Immature natural killer cell (primary cell): ENCODE results near the gene PSMD6. TPM values are rescaled to one million over a fixed set of nuclear protein-coding genes. Genes with fewer than 3 reads are reported as not detected.

ENCODE experiments used
- DNase-seq, 3 donors: peaks; one replicate each; pipeline ENCODE4 v3.0.0; 2022; ENCODE audit warnings: mixed read lengths in 1 of 3
- H3K27ac Mint-ChIP-seq, 6 donors: one replicate each; pipeline ENCODE4 v1.8.0; 2020; ENCODE audit warnings: mixed read lengths in 6 of 6, mild to moderate bottlenecking in 5 of 6, inconsistent platforms in 4 of 6, moderate library complexity in 3 of 6
- H3K27me3 Mint-ChIP-seq, 3 donors: one replicate each; pipeline ENCODE4 v1.8.0; 2020 to 2021; ENCODE audit warnings: low read depth in 3 of 3, mild to moderate bottlenecking in 3 of 3, mixed read lengths in 3 of 3, moderate library complexity in 3 of 3, inconsistent platforms in 1 of 3
- H3K36me3 Mint-ChIP-seq, 3 donors: one replicate each; pipeline ENCODE4 v1.8.0; 2020; ENCODE audit warnings: mixed read lengths in 3 of 3, inconsistent platforms in 2 of 3, mild to moderate bottlenecking in 2 of 3
- H3K4me1 Mint-ChIP-seq, 2 donors: one replicate each; pipeline ENCODE4 v1.8.0; 2020; ENCODE audit warnings: inconsistent platforms in 2 of 2, mild to moderate bottlenecking in 2 of 2, mixed read lengths in 2 of 2, moderate library complexity in 1 of 2
- H3K4me3 Mint-ChIP-seq, 5 donors: one replicate each; pipeline ENCODE4 v1.8.0; 2020; ENCODE audit warnings: mild to moderate bottlenecking in 5 of 5, mixed read lengths in 5 of 5, inconsistent platforms in 3 of 5, moderate library complexity in 3 of 5
- H3K9me3 Mint-ChIP-seq, 6 donors: one replicate each; pipeline ENCODE4 v1.8.0; 2020; ENCODE audit warnings: mild to moderate bottlenecking in 6 of 6, mixed read lengths in 6 of 6, inconsistent platforms in 4 of 6, moderate library complexity in 3 of 6
- polyA plus RNA-seq, 3 donors: library from polyadenylated mRNA; unstranded; fragments of 300-500 nt; fragmentation: Illumina TruSeq; gene quantifications; one replicate each; pipeline ENCODE4 v1.2.3, GENCODE V29; 2021

Gene PSMD6
- polyA plus RNA-seq, 3 donors from 2014 or later = 92.3 to 161 (median 124) TPM

- Mint-ChIP-seq H3K27ac (peak overlapping the region in 3 of 6 donors; percentile 5 to 23 (median 7)), H3K36me3 (peaks cover 15 to 55% (median 41%) of the 10 kb centered on the region in 3 donors), H3K4me3 (no peak overlapping the region), H3K27me3 (peaks cover 0 to 3% (median 1%) of the 10 kb centered on the region in 3 donors), H3K4me1 (peaks cover 12 to 37% of the 10 kb centered on the region in 2 donors), H3K9me3 (no peaks in the 10 kb centered on the region)
- no peak for DNase-seq
These were observed 11.6 kb downstream of the PSMD6 start for GRCh38 chr3:64011685-64012084.

GRCh38 chr3:64010199-64010598 lies 13.1 kb downstream of the PSMD6 start:
- Mint-ChIP-seq H3K36me3 (peaks cover 15 to 52% (median 41%) of the 10 kb centered on the region in 3 donors), H3K4me1 (peaks cover 12 to 28% of the 10 kb centered on the region in 2 donors), H3K27ac (no peak overlapping the region), H3K9me3 (no peaks in the 10 kb centered on the region), H3K4me3 (no peak overlapping the region), H3K27me3 (peaks cover 0 to 3% (median 0%) of the 10 kb centered on the region in 3 donors)
- no peak for DNase-seq

GRCh38 chr3:64009528-64009927 lies 13.8 kb downstream of the PSMD6 start:
- H3K9me3 Mint-ChIP-seq = no peaks in the 10 kb centered on the region
- peaks cover 9 to 22% of the 10 kb centered on the region in 2 donors for H3K4me1 Mint-ChIP-seq
- H3K4me3 Mint-ChIP-seq = no peak overlapping the region
- peak overlapping the region in 3 of 6 donors; percentile 1 to 46 (median 3) for H3K27ac Mint-ChIP-seq
- DNase-seq = no peak
- H3K27me3 Mint-ChIP-seq = peaks cover 0 to 3% (median 0%) of the 10 kb centered on the region in 3 donors
- H3K36me3 Mint-ChIP-seq = peaks cover 15 to 50% (median 37%) of the 10 kb centered on the region in 3 donors

- Mint-ChIP-seq H3K27ac (peak overlapping the region in 3 of 6 donors; percentile 20 to 51 (median 41)), H3K4me3 (no peak overlapping the region), H3K27me3 (peaks cover 0 to 3% (median 0%) of the 10 kb centered on the region in 3 donors), H3K36me3 (peaks cover 15 to 42% (median 29%) of the 10 kb centered on the region in 3 donors), H3K9me3 (no peaks in the 10 kb centered on the region), H3K4me1 (peaks cover 7 to 14% of the 10 kb centered on the region in 2 donors)
- no peak for DNase-seq
These were observed 14.6 kb downstream of the PSMD6 start for GRCh38 chr3:64008487-64009351.

- no peak overlapping the region for H3K4me3 Mint-ChIP-seq
- peak overlapping the region in 1 of 6 donors; percentile 16 for H3K27ac Mint-ChIP-seq
- H3K9me3 Mint-ChIP-seq = no peaks in the 10 kb centered on the region
- H3K4me1 Mint-ChIP-seq = peaks cover 7 to 10% of the 10 kb centered on the region in 2 donors
- peaks cover 11 to 36% (median 25%) of the 10 kb centered on the region in 3 donors for H3K36me3 Mint-ChIP-seq
- no peak for DNase-seq
- H3K27me3 Mint-ChIP-seq = peaks cover 0 to 3% (median 0%) of the 10 kb centered on the region in 3 donors
These were observed 15.3 kb downstream of the PSMD6 start for GRCh38 chr3:64008017-64008416.

GRCh38 chr3:64003589-64003988 lies 19.7 kb downstream of the PSMD6 start:
- no peaks in the 10 kb centered on the region for H3K27me3 Mint-ChIP-seq
- H3K4me1 Mint-ChIP-seq = peaks cover 0 to 6% of the 10 kb centered on the region in 2 donors
- no peak overlapping the region for H3K27ac Mint-ChIP-seq
- no peak overlapping the region for H3K4me3 Mint-ChIP-seq
- DNase-seq = no peak
- peaks cover 0 to 22% (median under 1%) of the 10 kb centered on the region in 3 donors for H3K36me3 Mint-ChIP-seq
- no peaks in the 10 kb centered on the region for H3K9me3 Mint-ChIP-seq

GRCh38 chr3:64002233-64002632 lies 21.1 kb downstream of the PSMD6 start:
- H3K9me3 Mint-ChIP-seq = no peaks in the 10 kb centered on the region
- peak overlapping the region in 4 of 6 donors; percentile 7 to 71 (median 48) for H3K27ac Mint-ChIP-seq
- H3K27me3 Mint-ChIP-seq = no peaks in the 10 kb centered on the region
- no peak overlapping the region for H3K4me3 Mint-ChIP-seq
- no peak for DNase-seq
- peaks cover 0 to 6% of the 10 kb centered on the region in 2 donors for H3K4me1 Mint-ChIP-seq
- peaks cover 0 to 29% (median 12%) of the 10 kb centered on the region in 3 donors for H3K36me3 Mint-ChIP-seq

GRCh38 chr3:64000453-64001055 lies 22.7 kb downstream of the PSMD6 start:
- DNase-seq = no peak
- Mint-ChIP-seq H3K9me3 (no peaks in the 10 kb centered on the region), H3K36me3 (peaks cover 12 to 42% (median 26%) of the 10 kb centered on the region in 3 donors), H3K27me3 (peaks cover 0 to 2% (median 2%) of the 10 kb centered on the region in 3 donors), H3K27ac (peak overlapping the region in 3 of 6 donors; percentile 60 to 65 (median 65)), H3K4me3 (no peak overlapping the region), H3K4me1 (peaks cover 0 to 8% of the 10 kb centered on the region in 2 donors)

- Mint-ChIP-seq H3K4me3 (no peak overlapping the region), H3K9me3 (no peaks in the 10 kb centered on the region), H3K36me3 (peaks cover 19 to 52% (median 31%) of the 10 kb centered on the region in 3 donors), H3K27ac (peak overlapping the region; percentile 19 to 59 (median 54)), H3K27me3 (peaks cover 0 to 9% (median 2%) of the 10 kb centered on the region in 3 donors), H3K4me1 (peaks cover 0 to 10% of the 10 kb centered on the region in 2 donors)
- DNase-seq = no peak
These were observed 24.2 kb downstream of the PSMD6 start for GRCh38 chr3:63998852-63999754.

- H3K4me1 Mint-ChIP-seq = peaks cover 9 to 25% of the 10 kb centered on the region in 2 donors
- DNase-seq = no peak
- H3K9me3 Mint-ChIP-seq = no peaks in the 10 kb centered on the region
- peak overlapping the region in 3 of 6 donors; percentile 5 to 39 (median 23) for H3K27ac Mint-ChIP-seq
- peaks cover 0 to 9% (median 2%) of the 10 kb centered on the region in 3 donors for H3K27me3 Mint-ChIP-seq
- H3K36me3 Mint-ChIP-seq = peaks cover 29 to 64% (median 52%) of the 10 kb centered on the region in 3 donors
- H3K4me3 Mint-ChIP-seq = no peak overlapping the region
These were observed 28.2 kb downstream of the PSMD6 start for GRCh38 chr3:63995086-63995485.

GRCh38 chr3:63993653-63994079 lies 29.6 kb downstream of the PSMD6 start:
- Mint-ChIP-seq H3K4me1 (peaks cover 9 to 33% of the 10 kb centered on the region in 2 donors), H3K4me3 (no peak overlapping the region), H3K9me3 (no peaks in the 10 kb centered on the region), H3K27me3 (peaks cover 0 to 9% (median 2%) of the 10 kb centered on the region in 3 donors), H3K36me3 (peaks cover 33 to 68% (median 59%) of the 10 kb centered on the region in 3 donors), H3K27ac (peak overlapping the region; percentile 43 to 84 (median 79))
- peak; percentile 56 to 62 (median 60) for DNase-seq

GRCh38 chr3:63992516-63993209 lies 30.6 kb downstream of the PSMD6 start:
- H3K4me3 Mint-ChIP-seq = no peak overlapping the region
- peaks cover 9 to 37% of the 10 kb centered on the region in 2 donors for H3K4me1 Mint-ChIP-seq
- DNase-seq = no peak
- H3K36me3 Mint-ChIP-seq = peaks cover 33 to 73% (median 53%) of the 10 kb centered on the region in 3 donors
- peaks cover 0 to 9% (median 2%) of the 10 kb centered on the region in 3 donors for H3K27me3 Mint-ChIP-seq
- H3K9me3 Mint-ChIP-seq = no peaks in the 10 kb centered on the region
- H3K27ac Mint-ChIP-seq = peak overlapping the region; percentile 6 to 81 (median 67)
